ENCODE measurements around the gene WDR11.

The WDR11 gene

DNA sequence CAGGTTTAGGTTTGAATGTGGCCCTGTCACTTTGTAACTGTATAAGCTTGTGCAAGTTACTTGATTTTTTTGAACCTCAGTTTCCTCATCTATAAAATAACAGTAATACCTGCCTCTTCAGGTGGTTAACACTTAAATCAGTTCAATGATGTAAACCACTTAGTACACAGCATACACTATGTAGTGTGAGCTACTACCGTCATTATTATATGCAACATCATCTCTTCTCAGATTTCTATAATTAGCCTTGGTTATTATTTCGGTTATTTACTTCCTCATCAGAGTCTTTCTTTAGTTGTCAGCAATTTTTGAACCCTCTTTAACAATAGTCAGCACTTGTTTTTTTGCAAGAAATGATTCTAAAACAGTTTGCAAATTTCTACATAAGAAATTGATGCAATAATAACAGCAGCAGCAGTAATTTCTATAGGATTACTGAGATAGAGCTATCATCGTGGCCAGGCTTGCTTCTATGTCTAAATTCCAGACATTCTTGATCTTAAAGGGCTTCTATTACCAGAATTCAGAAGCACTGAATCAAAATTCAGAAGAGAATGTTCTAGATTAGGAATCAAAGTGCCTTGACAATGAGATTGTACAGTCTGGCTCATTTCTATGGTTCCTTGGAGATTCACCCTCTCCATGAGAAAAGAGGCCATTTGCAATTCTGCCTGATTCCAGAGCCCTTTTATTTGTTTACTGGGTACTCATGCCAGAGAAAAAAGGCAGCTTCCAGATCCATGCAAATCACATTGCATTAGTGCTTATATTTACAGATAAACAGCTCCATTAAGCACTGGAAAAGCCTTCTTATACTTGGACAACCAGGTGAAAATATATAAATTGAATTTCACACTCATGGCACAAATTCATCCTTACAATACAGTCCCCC, 25.0 kb upstream of the WDR11 start:
- TF ChIP-seq, protein P1, sequence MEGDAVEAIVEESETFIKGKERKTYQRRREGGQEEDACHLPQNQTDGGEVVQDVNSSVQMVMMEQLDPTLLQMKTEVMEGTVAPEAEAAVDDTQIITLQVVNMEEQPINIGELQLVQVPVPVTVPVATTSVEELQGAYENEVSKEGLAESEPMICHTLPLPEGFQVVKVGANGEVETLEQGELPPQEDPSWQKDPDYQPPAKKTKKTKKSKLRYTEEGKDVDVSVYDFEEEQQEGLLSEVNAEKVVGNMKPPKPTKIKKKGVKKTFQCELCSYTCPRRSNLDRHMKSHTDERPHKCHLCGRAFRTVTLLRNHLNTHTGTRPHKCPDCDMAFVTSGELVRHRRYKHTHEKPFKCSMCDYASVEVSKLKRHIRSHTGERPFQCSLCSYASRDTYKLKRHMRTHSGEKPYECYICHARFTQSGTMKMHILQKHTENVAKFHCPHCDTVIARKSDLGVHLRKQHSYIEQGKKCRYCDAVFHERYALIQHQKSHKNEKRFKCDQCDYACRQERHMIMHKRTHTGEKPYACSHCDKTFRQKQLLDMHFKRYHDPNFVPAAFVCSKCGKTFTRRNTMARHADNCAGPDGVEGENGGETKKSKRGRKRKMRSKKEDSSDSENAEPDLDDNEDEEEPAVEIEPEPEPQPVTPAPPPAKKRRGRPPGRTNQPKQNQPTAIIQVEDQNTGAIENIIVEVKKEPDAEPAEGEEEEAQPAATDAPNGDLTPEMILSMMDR (IDR thresholded peaks at IDR 0.05; ENCODE audit: low read depth, low read length) = no peak
- no peak overlapping the region for H3K4me3 ChIP-seq (replicated peaks in 1 of 2; ENCODE audit: low read depth in 2 of 2, low read length in 2 of 2)
- DNase-seq (ENCODE audit: low read depth in 2 of 2) = no peak

DNA sequence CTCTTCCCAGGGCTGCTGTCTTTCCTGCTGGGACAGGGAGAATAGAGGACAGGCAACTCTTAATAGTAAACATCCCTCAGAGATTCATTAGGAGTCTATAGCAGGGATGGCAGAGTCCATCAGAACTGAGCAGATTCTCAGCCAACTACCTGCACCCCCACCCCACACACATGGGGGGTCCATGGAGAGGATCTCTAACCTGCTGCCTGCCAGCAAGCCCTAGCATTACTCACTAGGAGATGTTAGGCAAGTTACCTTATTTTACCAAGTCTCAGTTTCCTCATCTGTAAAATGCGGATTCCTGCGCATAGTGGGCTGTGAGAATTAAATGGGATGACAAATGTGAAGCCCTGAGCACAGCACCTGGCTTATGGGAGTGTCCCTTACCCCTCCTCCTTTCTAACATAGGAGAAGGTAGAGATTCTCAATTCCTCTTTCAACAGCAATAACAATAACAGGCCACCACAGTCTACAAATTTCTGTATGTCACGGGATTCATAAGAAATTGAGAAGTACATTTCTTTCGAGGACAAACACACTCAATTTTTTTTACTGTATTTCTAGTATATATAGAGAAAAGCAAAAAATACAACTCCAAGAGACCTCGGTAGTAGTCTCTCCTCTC, 23.8 kb upstream of the WDR11 start:
- H3K4me3 ChIP-seq (replicated peaks in 1 of 2; ENCODE audit: low read depth in 2 of 2, low read length in 2 of 2) = no peak overlapping the region
- TF ChIP-seq, protein P1 (IDR thresholded peaks at IDR 0.05; ENCODE audit: low read depth, low read length) = no peak
- DNase-seq (ENCODE audit: low read depth in 2 of 2) = no peak

DNA sequence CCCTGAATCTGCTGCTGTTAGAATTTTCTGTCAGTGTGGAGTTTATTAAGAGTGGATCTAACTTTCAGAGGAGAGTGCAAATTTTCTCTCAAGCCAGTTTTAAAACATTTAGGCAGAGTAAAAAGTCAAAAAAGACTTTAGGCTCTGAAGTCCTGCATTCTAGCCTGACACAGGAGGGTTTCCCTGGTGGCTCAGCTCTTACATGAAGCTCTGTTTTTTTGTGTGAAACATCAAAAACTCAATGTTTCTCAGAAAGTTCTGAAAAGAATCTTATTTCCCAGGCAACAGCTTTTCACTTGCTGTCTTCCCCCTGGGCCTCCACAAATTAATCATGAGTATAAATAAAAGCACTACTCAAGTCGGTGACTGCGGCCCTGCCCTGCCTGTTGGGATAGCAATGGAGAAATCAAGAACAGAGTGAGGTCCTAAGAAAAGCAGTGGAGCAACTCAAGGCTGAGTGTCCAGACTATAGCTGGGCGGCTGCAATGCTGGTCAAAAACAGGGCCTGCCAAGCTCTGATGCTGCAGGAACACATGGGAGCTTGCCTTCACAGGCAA, 22.3 kb upstream of the WDR11 start:
- TF ChIP-seq, protein P1 (IDR thresholded peaks at IDR 0.05; ENCODE audit: low read depth, low read length) = no peak

DNA sequence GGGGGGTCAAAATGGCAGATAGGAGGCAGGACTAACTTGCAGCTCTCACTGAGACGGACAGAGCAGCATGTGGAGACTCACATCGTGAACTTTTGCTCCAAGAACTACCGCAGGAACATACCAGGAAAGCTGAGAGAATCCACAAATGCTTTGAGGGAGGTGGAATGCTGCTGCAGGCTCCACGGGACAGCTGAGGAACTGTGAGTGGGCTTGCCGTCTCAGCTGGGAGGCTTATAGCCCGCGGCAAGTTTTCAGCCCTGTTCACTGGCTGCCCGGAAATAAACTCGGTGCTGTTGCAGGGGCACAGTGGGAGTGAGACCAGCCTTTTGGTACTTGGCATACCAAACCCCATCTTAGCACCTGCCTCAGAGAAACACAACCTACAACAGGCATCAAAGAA, 19.1 kb upstream of the WDR11 start:
- no peak overlapping the region for H3K4me3 ChIP-seq (replicated peaks in 1 of 2; ENCODE audit: low read depth in 2 of 2, low read length in 2 of 2)
- TF ChIP-seq, protein P1 (IDR thresholded peaks at IDR 0.05; ENCODE audit: low read depth, low read length) = no peak
- DNase-seq (ENCODE audit: low read depth in 2 of 2) = no peak

More for the DNA sequence above, 22.3 kb upstream of the WDR11 start:
- no peak for DNase-seq (ENCODE audit: low read depth in 2 of 2)
- H3K4me3 ChIP-seq (replicated peaks in 1 of 2; ENCODE audit: low read depth in 2 of 2, low read length in 2 of 2) = no peak overlapping the region

DNA sequence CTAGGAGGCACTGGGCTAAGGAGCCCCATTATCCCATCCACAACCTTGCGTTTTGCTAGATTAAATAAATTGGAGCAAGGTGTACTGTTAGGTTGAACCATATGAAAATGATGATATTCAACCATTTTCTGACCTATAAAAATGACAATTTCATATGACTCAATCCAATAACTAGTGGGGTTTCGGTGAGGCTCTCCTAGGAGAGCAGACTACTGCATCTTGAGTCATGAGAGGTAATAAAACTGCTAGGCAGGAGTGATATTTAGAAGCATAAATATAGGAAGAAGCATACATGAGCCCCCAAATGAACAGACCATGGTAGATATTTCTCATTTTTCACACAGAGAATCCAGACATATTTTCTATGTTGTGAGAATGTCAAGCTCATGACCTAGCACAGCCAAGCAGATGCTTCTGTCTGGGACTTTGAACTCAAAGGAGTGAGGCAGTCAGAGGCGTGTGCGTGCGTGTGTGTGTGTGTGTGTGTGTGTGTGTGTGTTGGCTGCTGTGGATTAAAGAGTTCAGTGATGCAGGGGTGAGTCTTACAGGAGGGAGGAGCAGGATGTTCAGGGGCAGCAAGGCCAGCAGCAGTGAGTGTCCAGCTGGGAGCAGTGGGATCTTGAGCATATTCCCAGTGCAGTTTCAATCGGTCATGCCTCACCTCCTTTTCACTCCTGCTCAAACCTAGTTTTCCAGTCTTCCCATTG, 17.8 kb upstream of the WDR11 start:
- TF ChIP-seq, protein P1 (IDR thresholded peaks at IDR 0.05; ENCODE audit: low read depth, low read length) = no peak
- DNase-seq (ENCODE audit: low read depth in 2 of 2) = no peak
- no peak overlapping the region for H3K4me3 ChIP-seq (replicated peaks in 1 of 2; ENCODE audit: low read depth in 2 of 2, low read length in 2 of 2)

DNA sequence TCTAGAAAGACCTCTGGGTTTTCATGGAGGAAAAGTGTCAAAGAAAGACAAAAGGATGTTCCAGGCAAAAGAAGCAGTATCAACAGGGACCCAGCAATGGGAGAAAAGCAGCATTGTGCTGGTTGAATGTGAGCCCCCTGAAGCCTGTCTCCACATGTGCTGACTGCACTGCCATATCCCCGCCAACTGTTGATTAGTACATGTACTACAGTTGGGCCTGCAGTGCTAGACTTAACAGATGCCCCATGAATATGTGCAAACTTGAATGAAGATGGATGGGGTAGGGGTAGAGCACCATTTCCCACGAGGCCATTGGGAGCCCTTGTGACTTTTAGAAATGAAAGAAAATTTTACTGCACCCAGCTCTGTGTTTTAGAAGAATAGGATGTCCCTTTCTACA, 15.6 kb upstream of the WDR11 start:
- no peak for DNase-seq (ENCODE audit: low read depth in 2 of 2)
- H3K4me3 ChIP-seq (replicated peaks in 1 of 2; ENCODE audit: low read depth in 2 of 2, low read length in 2 of 2) = no peak overlapping the region
- TF ChIP-seq, protein P1 (IDR thresholded peaks at IDR 0.05; ENCODE audit: low read depth, low read length) = no peak

Data from cardiac fibroblast (primary cell).